OCI-M2 (cell line): ENCODE results near the gene NPHP4.

Experiments
- DNase-seq: peaks from one replicate; lab custom pipeline; 2025; ENCODE audit not compliant: unreplicated experiment; lab: John Stamatoyannopoulos, UW

The NPHP4 gene

DNA sequence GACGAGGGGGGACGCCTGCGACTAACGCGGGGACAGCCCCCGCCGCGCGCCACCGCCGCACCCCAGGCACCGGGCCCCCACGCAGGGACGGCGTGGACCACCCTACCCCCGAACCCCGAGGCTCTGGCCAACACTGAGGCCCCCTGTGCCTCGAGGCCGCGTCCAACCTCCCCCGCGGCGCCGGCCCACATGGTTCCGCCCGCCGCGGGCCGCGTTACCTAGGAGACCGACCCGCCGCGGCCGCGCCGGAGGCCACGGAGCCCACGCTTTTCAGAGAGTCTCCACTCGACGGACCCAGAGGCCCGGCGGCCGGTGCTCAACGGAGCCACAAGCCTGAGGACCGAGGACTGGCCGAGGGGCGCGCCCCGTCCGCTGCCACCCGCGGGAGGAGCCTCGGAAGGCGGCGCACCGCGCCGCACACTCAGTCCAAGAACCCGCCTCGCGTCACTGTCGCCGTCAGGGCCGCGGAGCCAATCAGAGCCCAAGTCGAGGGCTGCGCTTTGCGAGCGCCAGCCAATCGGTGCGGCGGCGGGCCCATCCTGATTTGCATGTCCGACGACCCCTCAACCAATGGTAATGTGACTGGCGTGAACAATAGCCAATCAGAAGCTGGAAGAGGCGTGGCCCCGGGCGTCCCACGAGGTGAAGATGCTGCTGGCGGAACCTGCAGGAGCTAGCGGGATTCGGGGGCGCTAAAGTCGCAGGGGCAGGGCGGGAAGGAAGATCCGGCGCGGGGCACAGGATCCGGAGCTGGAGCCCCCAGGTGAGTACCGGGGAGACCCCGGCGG, at the start of gene NPHP4:
TSS of gene NPHP4 (minus strand) at position 400 of the 788 bp plus-strand sequence. CDS start 6,136 bp downstream, outside the sequence.
- DNase-seq = peak; percentile 88

GRCh38 chr1:6041432-6042062, 49.3 kb upstream of the NPHP4 start:
- no peak for DNase-seq

GRCh38 chr1:6040861-6041415, 48.7 kb upstream of the NPHP4 start:
- DNase-seq = no peak

DNA sequence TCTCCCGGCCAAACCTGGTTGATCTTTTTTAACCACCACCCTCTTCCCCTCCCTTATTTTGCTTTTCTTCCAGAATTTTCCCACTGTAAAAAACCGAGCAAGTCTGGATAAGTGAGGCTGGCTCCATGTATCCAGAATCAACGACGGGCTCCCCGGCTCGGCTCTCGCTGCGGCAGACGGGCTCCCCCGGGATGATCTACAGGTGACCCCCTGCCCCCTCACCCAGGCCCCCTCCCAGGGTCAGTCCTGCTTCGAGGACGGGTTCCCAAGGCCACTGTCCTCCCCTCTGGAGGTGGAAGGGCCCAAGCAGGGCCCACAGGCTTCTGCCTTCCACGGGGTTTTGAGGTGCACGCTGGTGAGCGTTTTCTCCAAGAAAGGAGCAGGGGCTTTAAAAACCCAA, 48.2 kb upstream of the NPHP4 start:
- no peak for DNase-seq

DNA sequence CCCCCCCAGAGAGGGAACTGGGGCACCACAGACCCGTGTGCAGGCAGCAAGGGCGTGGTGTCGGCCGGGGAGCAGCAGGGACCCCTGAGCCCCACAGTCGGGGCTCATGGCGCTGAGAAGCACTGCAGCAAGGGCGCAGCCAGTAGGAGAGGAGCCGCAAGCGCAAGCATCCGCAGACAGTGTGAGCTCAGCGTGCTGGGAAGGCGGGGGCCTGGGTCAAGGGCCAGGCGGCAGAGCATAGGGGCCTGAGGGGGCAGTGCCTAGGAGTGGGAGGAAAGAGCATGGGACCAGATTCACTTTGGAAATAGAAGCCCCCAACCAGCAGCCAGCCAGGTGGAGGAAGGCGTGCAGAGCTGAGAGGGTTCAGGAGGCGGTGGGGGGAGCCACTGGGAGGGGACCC, 46.8 kb upstream of the NPHP4 start:
- DNase-seq = no peak

GRCh38 chr1:6038603-6039002, 46.4 kb upstream of the NPHP4 start:
- no peak for DNase-seq

- DNase-seq = no peak
These were observed 45.1 kb upstream of the NPHP4 start for GRCh38 chr1:6037338-6037762.

DNA sequence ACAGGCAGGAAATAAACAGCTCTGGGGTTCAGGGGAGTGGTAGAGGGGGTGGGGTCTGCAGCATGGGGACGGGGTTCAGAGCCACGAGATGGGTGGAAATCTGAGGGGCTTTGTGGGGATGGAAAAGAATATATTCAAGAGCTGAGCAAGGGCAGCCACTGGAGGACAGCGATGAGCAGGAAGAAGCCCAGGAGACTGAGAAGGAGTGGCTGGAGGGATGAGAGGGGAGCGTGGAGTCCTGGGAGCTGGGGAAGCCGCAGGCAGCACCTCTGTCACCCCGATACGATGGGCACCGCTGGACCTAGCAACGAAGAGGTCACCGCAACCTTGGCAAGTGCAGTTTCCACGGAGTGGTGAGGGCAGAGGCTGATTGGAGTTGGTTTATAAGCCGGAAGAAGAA, 43.5 kb upstream of the NPHP4 start:
- DNase-seq = no peak

GRCh38 chr1:6035303-6035702, 43.1 kb upstream of the NPHP4 start:
- DNase-seq = no peak

- no peak for DNase-seq
These were observed 42.5 kb upstream of the NPHP4 start for GRCh38 chr1:6034750-6035096.

GRCh38 chr1:6033986-6034749, 41.9 kb upstream of the NPHP4 start:
- DNase-seq = no peak

DNA sequence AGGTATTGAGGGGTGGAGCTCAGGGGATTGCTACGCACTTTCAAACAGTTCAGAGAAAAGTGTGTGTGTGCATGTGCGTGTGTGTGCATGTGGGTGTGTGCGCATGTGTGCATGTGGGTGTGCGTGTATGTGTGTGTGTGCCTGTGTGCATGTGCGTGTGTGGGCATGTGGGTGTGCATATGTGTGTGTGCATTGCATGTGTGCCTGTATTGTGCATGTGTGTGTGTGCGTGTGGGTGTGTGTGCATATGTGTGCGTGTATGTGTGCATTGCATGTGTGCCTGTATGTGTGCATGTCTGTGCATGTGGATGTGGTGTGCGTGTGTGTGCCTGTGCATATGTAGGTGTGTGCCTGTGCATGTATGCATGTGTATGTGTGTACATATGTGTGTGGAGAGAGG, 40.9 kb upstream of the NPHP4 start:
- no peak for DNase-seq

- no peak for DNase-seq
These were observed 38.5 kb upstream of the NPHP4 start for GRCh38 chr1:6030547-6031261.

- no peak for DNase-seq
These were observed 37.9 kb upstream of the NPHP4 start for GRCh38 chr1:6030132-6030531.

DNA sequence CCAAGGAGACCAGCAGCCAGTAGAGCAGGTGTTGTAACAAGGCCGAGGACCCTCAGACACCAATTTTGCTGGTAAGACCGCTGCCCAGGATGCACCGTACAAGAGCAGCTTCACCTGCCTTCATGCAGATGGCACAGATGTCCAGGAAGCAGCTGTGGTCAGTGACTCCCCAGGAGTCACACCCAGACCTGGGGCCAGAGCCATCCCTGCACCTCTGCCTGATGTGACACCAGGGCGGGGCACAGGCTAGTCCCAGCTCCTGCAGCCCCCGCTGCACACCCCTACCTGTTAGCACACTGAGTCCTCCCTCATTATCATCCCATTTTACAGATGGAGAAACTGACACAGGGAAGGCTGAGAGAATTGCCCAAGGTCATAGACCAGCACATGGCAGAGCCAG, 37.1 kb upstream of the NPHP4 start:
- no peak for DNase-seq

- DNase-seq = no peak
These were observed 36.0 kb upstream of the NPHP4 start for GRCh38 chr1:6028042-6028850.

- DNase-seq = no peak
These were observed 35.4 kb upstream of the NPHP4 start for GRCh38 chr1:6027591-6027990.

- no peak for DNase-seq
These were observed 34.0 kb upstream of the NPHP4 start for GRCh38 chr1:6026095-6026809.

DNA sequence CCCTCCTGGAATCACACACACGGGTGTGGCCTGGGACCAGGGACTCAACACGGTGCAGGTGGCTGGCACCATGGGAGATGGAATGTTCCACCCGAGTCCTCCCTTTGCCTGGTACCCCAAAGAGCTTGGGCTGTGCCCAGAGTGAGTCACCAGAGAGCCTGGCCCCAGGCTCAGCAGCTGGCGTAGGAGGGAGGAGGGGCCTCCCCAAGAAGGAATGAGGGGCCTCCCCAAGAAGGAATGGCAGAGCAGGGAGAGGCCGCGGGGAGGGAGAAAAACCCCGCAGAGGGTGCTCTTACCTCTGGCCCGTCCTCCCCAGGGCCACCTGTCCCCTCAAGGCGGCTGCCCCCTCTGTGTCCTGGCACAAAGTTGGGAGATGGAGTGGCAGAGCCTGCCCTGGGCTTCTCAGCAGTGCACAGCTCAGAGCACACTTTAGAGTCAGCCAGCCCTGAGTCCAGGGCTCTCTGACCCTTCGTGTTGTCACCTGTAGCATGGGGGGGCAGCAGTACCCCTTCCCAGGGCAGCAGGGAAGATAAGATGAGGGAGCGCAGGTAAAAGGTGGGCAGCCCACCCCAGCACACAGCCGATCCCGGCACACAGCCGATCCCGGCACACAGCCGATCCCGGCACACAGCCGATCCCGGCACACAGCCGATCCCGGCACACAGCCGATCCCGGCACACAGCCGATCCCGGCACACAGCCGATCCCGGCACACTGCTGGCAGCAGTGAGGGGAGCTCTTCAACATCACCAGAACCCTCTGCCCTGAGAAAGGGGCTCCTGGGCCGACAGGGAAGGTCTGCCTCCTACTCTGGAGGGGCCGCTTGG, 33.3 kb upstream of the NPHP4 start:
- DNase-seq = no peak
